HepG2 (cell line): ENCODE measurements around the gene CYP19A1. TPM values are rescaled to one million over a fixed set of nuclear protein-coding genes. Genes with fewer than 3 reads are reported as not detected.

ENCODE experiments used
- ATF7 ChIP-seq, 2 experiments: fragments of 450-650 bp in 1 of 2; sonication (generic) in 1 of 2; formaldehyde crosslinking in 1 of 2; IDR thresholded peaks; 2 replicates each; pipeline versions ENCODE4 v1.4.0 to v1.6.1; 2016 to 2020; ENCODE audit warnings: antibody characterized with exemption in 1 of 2, mild to moderate bottlenecking in 1 of 2, missing genetic modification reagents in 1 of 2
- HMGA1 ChIP-seq: sonication (generic); formaldehyde crosslinking; conservative IDR thresholded peaks from 2 replicates; pipeline ENCODE4 v1.4.0; 2020; ENCODE audit warnings: missing genetic modification reagents
- HNRNPH1 ChIP-seq: fragments of 200-400 bp; formaldehyde crosslinking; optimal IDR thresholded peaks from 2 replicates; pipeline ENCODE3; 2017; ENCODE audit warnings: mild to moderate bottlenecking, low read depth, low read length
- MIXL1 ChIP-seq: IDR thresholded peaks from 2 replicates; pipeline ENCODE4 v1.6.1; 2016
- NR2C2 ChIP-seq: sonication (generic); formaldehyde crosslinking; IDR thresholded peaks from 2 replicates; pipeline ENCODE4 v1.4.0; 2020; ENCODE audit warnings: missing genetic modification reagents, mild to moderate bottlenecking, moderate library complexity, borderline replicate concordance
- NR2F2 ChIP-seq: IDR thresholded peaks from 2 replicates; pipeline ENCODE4 v1.6.1; 2012; ENCODE audit warnings: low read depth, inconsistent platforms, borderline replicate concordance
- SAP130 ChIP-seq: IDR thresholded peaks from 2 replicates; pipeline ENCODE4 v1.6.1; 2016; ENCODE audit warnings: low read depth
- SIX4 ChIP-seq: sonication (generic); formaldehyde crosslinking; IDR thresholded peaks from 2 replicates; pipeline ENCODE4 v1.4.0; 2020; ENCODE audit warnings: missing genetic modification reagents
- ZFP1 ChIP-seq: IDR thresholded peaks from 2 replicates; pipeline ENCODE4 v1.6.1; 2016
- ZNF20 ChIP-seq: sonication (generic); formaldehyde crosslinking; IDR thresholded peaks from 2 replicates; pipeline ENCODE4 v1.4.0; 2020; ENCODE audit warnings: mild to moderate bottlenecking, moderate library complexity, missing genetic modification reagents
- ZNF451 ChIP-seq: sonication (generic); formaldehyde crosslinking; IDR thresholded peaks from 2 replicates; pipeline ENCODE4 v1.5.0; 2020; ENCODE audit warnings: mild to moderate bottlenecking, missing genetic modification reagents
- ZNF556 ChIP-seq: sonication (generic); formaldehyde crosslinking; IDR thresholded peaks from 2 replicates; pipeline ENCODE4 v1.4.0; 2020; ENCODE audit warnings: mild to moderate bottlenecking, missing genetic modification reagents, borderline replicate concordance
- ZNF879 ChIP-seq: sonication (generic); formaldehyde crosslinking; IDR thresholded peaks from 2 replicates; pipeline ENCODE4 v1.8.1; 2023; ENCODE audit warnings: missing genetic modification reagents
- polyA plus RNA-seq, 8 experiments: library from polyadenylated mRNA; depleted of rRNA in 3 of 8; stranded (reverse) in 7 of 8; unstranded in 1 of 8; fragments of >200 nt; fragmentation: Illumina TruSeq in 4 of 8; extraction: Trizol in 4 of 8; gene quantifications; 2 replicates each; pipeline versions ENCODE4 v1.2.1 to v1.2.3, GENCODE V29; 2011 to 2016; ENCODE audit warnings: low read depth in 4 of 8, missing spikeins in 1 of 8, mixed read lengths in 1 of 8; ENCODE audit not compliant: insufficient read depth in 1 of 8
- total RNA-seq, 5 experiments: library from RNA; depleted of rRNA; stranded (reverse); fragments of >200 nt; fragmentation: Illumina TruSeq; extraction: Trizol; gene quantifications; 2 replicates each; pipeline ENCODE4 v1.2.3, GENCODE V29; 2016; ENCODE audit warnings: low read depth in 1 of 5
- TF ChIP-seq, protein P1 (sequence below): sonication (generic); formaldehyde crosslinking; IDR thresholded peaks from 2 replicates; pipeline ENCODE4 v1.8.0; 2022; ENCODE audit warnings: low read depth, missing genetic modification reagents
- TF ChIP-seq, protein P2 (sequence below): sonication (generic); formaldehyde crosslinking; IDR thresholded peaks from 2 replicates; pipeline ENCODE4 v1.4.0; 2020; ENCODE audit warnings: missing genetic modification reagents
- TF ChIP-seq, protein P3 (sequence below): sonication (generic); formaldehyde crosslinking; conservative IDR thresholded peaks from 2 replicates; pipeline ENCODE4 v1.5.0; 2020; ENCODE audit warnings: missing genetic modification reagents
- TF ChIP-seq, protein P4 (sequence below): sonication (generic); formaldehyde crosslinking; IDR thresholded peaks from 2 replicates; pipeline ENCODE4 v1.4.0; 2020; ENCODE audit warnings: missing genetic modification reagents
- TF ChIP-seq, protein P5 (sequence below): sonication (generic); formaldehyde crosslinking; IDR thresholded peaks from 2 replicates; pipeline ENCODE4 v1.5.0; 2020; ENCODE audit warnings: mild to moderate bottlenecking, missing genetic modification reagents

CYP19A1 gene
- total and polyA plus RNA-seq, 2 of the 13 experiments (the other 11 are each of a cell fraction or from before 2014, with no cell fraction given): 10.9 to 23.0 TPM

DNA sequence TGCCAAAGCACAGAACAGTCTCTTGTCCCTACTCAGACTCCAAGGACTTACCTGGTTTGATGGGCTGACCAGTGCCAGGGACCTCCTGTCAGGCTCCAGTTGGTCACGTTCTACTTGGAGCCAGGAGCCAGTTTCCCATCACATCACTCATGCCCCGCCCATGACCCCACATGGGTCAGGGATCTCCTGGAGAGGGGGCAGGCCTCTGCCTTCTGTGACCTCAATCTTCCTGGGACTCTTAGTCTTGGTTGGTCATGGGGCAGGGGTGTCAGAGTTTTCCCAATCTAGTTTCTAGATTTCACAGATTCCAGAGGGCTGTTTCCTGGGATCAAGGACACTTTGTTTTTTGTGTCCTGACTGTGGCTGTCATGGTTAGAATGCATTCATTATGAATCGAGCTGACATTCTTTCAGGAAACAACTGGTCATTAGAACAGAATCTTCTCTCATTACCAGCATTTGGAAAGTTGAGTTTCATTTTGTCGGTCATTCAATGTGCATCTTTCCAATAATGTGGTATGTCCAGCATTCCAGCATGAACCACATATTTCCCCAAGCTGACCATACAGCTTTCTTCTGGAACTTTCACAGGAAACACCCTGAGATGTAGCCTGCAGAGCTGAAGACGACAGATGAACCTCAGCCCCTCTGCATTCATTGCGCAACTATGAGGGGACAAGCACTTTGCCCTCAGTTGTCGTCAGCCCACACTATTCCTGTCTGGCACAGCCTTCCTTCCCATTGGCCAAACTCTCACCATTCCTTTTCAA lies 19.8 kb downstream of the CYP19A1 start (continued):
- TF ChIP-seq, protein P1, sequence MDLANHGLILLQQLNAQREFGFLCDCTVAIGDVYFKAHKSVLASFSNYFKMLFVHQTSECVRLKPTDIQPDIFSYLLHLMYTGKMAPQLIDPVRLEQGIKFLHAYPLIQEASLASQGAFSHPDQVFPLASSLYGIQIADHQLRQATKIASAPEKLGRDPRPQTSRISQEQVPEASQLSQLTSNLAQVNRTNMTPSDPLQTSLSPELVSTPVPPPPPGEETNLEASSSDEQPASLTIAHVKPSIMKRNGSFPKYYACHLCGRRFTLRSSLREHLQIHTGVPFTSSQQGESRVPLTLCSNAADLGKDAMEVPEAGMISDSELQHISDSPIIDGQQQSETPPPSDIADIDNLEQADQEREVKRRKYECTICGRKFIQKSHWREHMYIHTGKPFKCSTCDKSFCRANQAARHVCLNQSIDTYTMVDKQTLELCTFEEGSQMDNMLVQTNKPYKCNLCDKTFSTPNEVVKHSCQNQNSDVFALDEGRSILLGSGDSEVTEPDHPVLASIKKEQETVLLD (CRISPR knock-in tag): no peak
- TF ChIP-seq ZNF879 (no peak), NR2F2 (no peak), ZNF20 (CRISPR knock-in tag) (no peak), MIXL1 (CRISPR knock-in tag) (peak; percentile 68; the same call in 1 of the 2 replicates), HNRNPH1 (no peak), SIX4 (CRISPR knock-in tag) (no peak), ZNF556 (CRISPR knock-in tag) (peak; percentile 73; the same call in 1 of the 2 replicates), HMGA1 (CRISPR knock-in tag) (no peak), ZFP1 (CRISPR knock-in tag) (no peak), NR2C2 (peak; percentile 72), SAP130 (CRISPR knock-in tag) (peak; percentile 62), ATF7 (IDR thresholded peaks at IDR 0.05) (no peak), ATF7 (CRISPR knock-in tag; IDR thresholded peaks at IDR 0.05) (no peak), ZNF451 (CRISPR knock-in tag) (no peak)
- TF ChIP-seq, protein P2, sequence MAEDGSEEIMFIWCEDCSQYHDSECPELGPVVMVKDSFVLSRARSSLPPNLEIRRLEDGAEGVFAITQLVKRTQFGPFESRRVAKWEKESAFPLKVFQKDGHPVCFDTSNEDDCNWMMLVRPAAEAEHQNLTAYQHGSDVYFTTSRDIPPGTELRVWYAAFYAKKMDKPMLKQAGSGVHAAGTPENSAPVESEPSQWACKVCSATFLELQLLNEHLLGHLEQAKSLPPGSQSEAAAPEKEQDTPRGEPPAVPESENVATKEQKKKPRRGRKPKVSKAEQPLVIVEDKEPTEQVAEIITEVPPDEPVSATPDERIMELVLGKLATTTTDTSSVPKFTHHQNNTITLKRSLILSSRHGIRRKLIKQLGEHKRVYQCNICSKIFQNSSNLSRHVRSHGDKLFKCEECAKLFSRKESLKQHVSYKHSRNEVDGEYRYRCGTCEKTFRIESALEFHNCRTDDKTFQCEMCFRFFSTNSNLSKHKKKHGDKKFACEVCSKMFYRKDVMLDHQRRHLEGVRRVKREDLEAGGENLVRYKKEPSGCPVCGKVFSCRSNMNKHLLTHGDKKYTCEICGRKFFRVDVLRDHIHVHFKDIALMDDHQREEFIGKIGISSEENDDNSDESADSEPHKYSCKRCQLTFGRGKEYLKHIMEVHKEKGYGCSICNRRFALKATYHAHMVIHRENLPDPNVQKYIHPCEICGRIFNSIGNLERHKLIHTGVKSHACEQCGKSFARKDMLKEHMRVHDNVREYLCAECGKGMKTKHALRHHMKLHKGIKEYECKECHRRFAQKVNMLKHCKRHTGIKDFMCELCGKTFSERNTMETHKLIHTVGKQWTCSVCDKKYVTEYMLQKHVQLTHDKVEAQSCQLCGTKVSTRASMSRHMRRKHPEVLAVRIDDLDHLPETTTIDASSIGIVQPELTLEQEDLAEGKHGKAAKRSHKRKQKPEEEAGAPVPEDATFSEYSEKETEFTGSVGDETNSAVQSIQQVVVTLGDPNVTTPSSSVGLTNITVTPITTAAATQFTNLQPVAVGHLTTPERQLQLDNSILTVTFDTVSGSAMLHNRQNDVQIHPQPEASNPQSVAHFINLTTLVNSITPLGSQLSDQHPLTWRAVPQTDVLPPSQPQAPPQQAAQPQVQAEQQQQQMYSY: no peak
- TF ChIP-seq, protein P3, sequence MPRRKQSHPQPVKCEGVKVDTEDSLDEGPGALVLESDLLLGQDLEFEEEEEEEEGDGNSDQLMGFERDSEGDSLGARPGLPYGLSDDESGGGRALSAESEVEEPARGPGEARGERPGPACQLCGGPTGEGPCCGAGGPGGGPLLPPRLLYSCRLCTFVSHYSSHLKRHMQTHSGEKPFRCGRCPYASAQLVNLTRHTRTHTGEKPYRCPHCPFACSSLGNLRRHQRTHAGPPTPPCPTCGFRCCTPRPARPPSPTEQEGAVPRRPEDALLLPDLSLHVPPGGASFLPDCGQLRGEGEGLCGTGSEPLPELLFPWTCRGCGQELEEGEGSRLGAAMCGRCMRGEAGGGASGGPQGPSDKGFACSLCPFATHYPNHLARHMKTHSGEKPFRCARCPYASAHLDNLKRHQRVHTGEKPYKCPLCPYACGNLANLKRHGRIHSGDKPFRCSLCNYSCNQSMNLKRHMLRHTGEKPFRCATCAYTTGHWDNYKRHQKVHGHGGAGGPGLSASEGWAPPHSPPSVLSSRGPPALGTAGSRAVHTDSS (CRISPR knock-in tag): no peak
- TF ChIP-seq, protein P4, sequence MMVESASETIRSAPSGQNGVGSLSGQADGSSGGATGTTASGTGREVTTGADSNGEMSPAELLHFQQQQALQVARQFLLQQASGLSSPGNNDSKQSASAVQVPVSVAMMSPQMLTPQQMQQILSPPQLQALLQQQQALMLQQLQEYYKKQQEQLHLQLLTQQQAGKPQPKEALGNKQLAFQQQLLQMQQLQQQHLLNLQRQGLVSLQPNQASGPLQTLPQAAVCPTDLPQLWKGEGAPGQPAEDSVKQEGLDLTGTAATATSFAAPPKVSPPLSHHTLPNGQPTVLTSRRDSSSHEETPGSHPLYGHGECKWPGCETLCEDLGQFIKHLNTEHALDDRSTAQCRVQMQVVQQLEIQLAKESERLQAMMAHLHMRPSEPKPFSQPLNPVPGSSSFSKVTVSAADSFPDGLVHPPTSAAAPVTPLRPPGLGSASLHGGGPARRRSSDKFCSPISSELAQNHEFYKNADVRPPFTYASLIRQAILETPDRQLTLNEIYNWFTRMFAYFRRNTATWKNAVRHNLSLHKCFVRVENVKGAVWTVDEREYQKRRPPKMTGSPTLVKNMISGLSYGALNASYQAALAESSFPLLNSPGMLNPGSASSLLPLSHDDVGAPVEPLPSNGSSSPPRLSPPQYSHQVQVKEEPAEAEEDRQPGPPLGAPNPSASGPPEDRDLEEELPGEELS (CRISPR knock-in tag): 0 out of 2 replicates have a peak, but pooled peaks have one; percentile 21
- TF ChIP-seq, protein P5, sequence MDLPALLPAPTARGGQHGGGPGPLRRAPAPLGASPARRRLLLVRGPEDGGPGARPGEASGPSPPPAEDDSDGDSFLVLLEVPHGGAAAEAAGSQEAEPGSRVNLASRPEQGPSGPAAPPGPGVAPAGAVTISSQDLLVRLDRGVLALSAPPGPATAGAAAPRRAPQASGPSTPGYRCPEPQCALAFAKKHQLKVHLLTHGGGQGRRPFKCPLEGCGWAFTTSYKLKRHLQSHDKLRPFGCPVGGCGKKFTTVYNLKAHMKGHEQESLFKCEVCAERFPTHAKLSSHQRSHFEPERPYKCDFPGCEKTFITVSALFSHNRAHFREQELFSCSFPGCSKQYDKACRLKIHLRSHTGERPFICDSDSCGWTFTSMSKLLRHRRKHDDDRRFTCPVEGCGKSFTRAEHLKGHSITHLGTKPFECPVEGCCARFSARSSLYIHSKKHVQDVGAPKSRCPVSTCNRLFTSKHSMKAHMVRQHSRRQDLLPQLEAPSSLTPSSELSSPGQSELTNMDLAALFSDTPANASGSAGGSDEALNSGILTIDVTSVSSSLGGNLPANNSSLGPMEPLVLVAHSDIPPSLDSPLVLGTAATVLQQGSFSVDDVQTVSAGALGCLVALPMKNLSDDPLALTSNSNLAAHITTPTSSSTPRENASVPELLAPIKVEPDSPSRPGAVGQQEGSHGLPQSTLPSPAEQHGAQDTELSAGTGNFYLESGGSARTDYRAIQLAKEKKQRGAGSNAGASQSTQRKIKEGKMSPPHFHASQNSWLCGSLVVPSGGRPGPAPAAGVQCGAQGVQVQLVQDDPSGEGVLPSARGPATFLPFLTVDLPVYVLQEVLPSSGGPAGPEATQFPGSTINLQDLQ (CRISPR knock-in tag): no peak
